ENCODE results near the gene NECTIN1. TPM values are rescaled to one million over a fixed set of nuclear protein-coding genes. Genes with fewer than 3 reads are reported as not detected.

The NECTIN1 gene
- total and polyA plus RNA-seq, 2 of the 13 experiments (the other 11 are each of a cell fraction or from before 2014, with no cell fraction given) = 3.9 to 7.3 TPM

DNA sequence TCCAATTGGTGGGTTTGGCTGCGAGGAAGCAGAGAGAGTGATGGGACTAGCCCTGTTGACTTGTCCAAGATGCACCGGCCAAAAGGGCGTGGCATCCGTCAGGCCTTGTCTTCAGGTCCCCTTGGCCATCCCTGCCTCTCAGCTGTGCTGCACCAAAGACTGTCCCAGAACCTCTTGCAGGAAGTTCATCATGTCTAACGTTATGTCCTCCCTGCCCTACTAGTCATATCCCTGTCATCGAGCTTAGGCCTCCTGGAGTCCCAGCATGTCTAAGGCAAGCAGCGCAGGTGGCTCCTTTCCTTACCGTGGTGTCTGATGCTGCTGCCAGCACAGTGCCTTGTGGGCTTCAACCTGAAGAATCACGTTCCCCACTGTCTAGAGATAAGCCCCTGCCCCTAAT, 51.2 kb downstream of the NECTIN1 start:
- TF ChIP-seq, protein P1, sequence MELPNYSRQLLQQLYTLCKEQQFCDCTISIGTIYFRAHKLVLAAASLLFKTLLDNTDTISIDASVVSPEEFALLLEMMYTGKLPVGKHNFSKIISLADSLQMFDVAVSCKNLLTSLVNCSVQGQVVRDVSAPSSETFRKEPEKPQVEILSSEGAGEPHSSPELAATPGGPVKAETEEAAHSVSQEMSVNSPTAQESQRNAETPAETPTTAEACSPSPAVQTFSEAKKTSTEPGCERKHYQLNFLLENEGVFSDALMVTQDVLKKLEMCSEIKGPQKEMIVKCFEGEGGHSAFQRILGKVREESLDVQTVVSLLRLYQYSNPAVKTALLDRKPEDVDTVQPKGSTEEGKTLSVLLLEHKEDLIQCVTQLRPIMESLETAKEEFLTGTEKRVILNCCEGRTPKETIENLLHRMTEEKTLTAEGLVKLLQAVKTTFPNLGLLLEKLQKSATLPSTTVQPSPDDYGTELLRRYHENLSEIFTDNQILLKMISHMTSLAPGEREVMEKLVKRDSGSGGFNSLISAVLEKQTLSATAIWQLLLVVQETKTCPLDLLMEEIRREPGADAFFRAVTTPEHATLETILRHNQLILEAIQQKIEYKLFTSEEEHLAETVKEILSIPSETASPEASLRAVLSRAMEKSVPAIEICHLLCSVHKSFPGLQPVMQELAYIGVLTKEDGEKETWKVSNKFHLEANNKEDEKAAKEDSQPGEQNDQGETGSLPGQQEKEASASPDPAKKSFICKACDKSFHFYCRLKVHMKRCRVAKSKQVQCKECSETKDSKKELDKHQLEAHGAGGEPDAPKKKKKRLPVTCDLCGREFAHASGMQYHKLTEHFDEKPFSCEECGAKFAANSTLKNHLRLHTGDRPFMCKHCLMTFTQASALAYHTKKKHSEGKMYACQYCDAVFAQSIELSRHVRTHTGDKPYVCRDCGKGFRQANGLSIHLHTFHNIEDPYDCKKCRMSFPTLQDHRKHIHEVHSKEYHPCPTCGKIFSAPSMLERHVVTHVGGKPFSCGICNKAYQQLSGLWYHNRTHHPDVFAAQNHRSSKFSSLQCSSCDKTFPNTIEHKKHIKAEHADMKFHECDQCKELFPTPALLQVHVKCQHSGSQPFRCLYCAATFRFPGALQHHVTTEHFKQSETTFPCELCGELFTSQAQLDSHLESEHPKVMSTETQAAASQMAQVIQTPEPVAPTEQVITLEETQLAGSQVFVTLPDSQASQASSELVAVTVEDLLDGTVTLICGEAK (IDR thresholded peaks at IDR 0.05) = no peak
- TF ChIP-seq, protein P1 (CRISPR knock-in tag; IDR thresholded peaks at IDR 0.05) = no peak
- TF ChIP-seq, protein P2, sequence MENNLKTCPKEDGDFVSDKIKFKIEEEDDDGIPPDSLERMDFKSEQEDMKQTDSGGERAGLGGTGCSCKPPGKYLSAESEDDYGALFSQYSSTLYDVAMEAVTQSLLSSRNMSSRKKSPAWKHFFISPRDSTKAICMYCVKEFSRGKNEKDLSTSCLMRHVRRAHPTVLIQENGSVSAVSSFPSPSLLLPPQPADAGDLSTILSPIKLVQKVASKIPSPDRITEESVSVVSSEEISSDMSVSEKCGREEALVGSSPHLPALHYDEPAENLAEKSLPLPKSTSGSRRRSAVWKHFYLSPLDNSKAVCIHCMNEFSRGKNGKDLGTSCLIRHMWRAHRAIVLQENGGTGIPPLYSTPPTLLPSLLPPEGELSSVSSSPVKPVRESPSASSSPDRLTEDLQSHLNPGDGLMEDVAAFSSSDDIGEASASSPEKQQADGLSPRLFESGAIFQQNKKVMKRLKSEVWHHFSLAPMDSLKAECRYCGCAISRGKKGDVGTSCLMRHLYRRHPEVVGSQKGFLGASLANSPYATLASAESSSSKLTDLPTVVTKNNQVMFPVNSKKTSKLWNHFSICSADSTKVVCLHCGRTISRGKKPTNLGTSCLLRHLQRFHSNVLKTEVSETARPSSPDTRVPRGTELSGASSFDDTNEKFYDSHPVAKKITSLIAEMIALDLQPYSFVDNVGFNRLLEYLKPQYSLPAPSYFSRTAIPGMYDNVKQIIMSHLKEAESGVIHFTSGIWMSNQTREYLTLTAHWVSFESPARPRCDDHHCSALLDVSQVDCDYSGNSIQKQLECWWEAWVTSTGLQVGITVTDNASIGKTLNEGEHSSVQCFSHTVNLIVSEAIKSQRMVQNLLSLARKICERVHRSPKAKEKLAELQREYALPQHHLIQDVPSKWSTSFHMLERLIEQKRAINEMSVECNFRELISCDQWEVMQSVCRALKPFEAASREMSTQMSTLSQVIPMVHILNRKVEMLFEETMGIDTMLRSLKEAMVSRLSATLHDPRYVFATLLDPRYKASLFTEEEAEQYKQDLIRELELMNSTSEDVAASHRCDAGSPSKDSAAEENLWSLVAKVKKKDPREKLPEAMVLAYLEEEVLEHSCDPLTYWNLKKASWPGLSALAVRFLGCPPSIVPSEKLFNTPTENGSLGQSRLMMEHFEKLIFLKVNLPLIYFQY (CRISPR knock-in tag; IDR thresholded peaks at IDR 0.05; ENCODE audit: borderline replicate concordance) = no peak
- H3K9me3 ChIP-seq (ENCODE audit: low read length) = no peaks in the 10 kb centered on the region
- FAIRE-seq (no peak), DNase-seq (ENCODE audit: low spot score) (no peak), ATAC-seq (no peak)
- no peaks in the 10 kb centered on the region for H4K20me1 ChIP-seq (ENCODE audit: insufficient read depth, low read length)
- no peak overlapping the region for H2AFZ ChIP-seq (ENCODE audit: low read length)
- peaks cover 13% of the 10 kb centered on the region for H3K4me1 ChIP-seq (ENCODE audit: insufficient read depth, low read length)
- in situ Hi-C loops (cut with HindIII; ENCODE audit: extremely low pct_ligation_motif_present, low pct_unique_long_range_greater_than_20kb) (loop anchor here (5.0 kb wide), 1 partner anchor 59 kb away; no protein-coding TSS in a partner anchor), intact Hi-C loops (cut with micrococcal nuclease; ENCODE audit: unreplicated experiment) (no loop called here)
- no peak overlapping the region for H3K27ac ChIP-seq (ENCODE audit: extremely low read length, insufficient read depth, low read length)
- no TSS peak for BruUV-seq (replicated peaks)
- H3K4me3 ChIP-seq (replicated peaks in 1 of 3; ENCODE audit: insufficient read depth in 1 of 3, low read depth in 2 of 3, low read length in 3 of 3) = no peak overlapping the region
- POLR2A ChIA-PET = no interaction called here
- peaks cover 0 to 5% of the 10 kb centered on the region in 2 experiments; a peak in 1 of 5 replicates for H3K36me3 ChIP-seq (replicated peaks in 1 of 2; ENCODE audit: control insufficient read depth in 1 of 2, insufficient read depth in 2 of 2, low read length in 2 of 2)
- 97% methylated on average over 9 of the region's 9 CpGs for WGBS (ENCODE audit: low lambda C conversion rate)
- no peak overlapping the region for H3K4me2 ChIP-seq (ENCODE audit: low read depth, low read length)
- CTCF ChIA-PET (ENCODE audit: low intra/inter-chr PET ratio, low total read pairs) = no interaction called here
- no peak overlapping the region for H3K9ac ChIP-seq (ENCODE audit: insufficient read depth, low read depth, low read length)
- H3K27me3 ChIP-seq (ENCODE audit: control insufficient read depth in 1 of 2, insufficient read depth in 2 of 2, low read length in 2 of 2) = no peaks in the 10 kb centered on the region
- H3K79me2 ChIP-seq (ENCODE audit: insufficient read depth, low read length) = no peaks in the 10 kb centered on the region

Data from HepG2 (cell line).